K562 (cell line): ENCODE results near the gene DSE.

Experiments used
- CTCF ChIP-seq, 3 experiments: IDR thresholded peaks in 2 of 3; conservative IDR thresholded peaks in 1 of 3; 2 replicates each; pipeline ENCODE4 v1.5.1; 2011 to 2012; ENCODE audit warnings: low read length in 3 of 3, mild to moderate bottlenecking in 3 of 3, control low read depth in 2 of 3, improper control_type of control experiment in 1 of 3, inconsistent platforms in 1 of 3, low read depth in 1 of 3, mixed read lengths in 1 of 3, moderate library complexity in 1 of 3; ENCODE audit not compliant: insufficient read depth in 2 of 3
- ZC3H4 ChIP-seq: sonication (generic); formaldehyde crosslinking; IDR thresholded peaks from 2 replicates; pipeline ENCODE4 v1.9.0; 2021; ENCODE audit warnings: missing genetic modification reagents, borderline replicate concordance

GRCh38 chr6:116405652-116406356 lies 35.1 kb downstream of the DSE start:
- TF ChIP-seq CTCF (IDR thresholded peaks at IDR 0.05 in 2 of 3, conservative IDR thresholded peaks at IDR 0.05 in 1 of 3; ENCODE audit: insufficient read depth in 2 of 3, low read depth in 1 of 3, low read length in 3 of 3) (no peak), ZC3H4 (CRISPR knock-in tag) (no peak)
